Measurements from ENCODE around the gene IL17D. TPM values are rescaled to one million over a fixed set of nuclear protein-coding genes. Genes with fewer than 3 reads are reported as not detected.

IL17D gene
- total and polyA plus RNA-seq, 7 donors = 1.0 to 78.9 (median 7.7) TPM

- no peak for DNase-seq
- intact Hi-C loops (cut with DNase I) = no loop called here
- ATAC-seq = no peak
- Histone ChIP-seq H3K27me3 (ENCODE audit: insufficient read depth in 3 of 3, low read length in 2 of 3) (no peaks in the 10 kb centered on the region), H3K4me1 (no peaks in the 10 kb centered on the region), H3K4me3 (no peak overlapping the region), H3K27ac (peak overlapping the region; percentile 64), H3K36me3 (ENCODE audit: insufficient read depth in 1 of 2, low read depth in 1 of 2) (no peaks in the 10 kb centered on the region), H3K9me3 (no peaks in the 10 kb centered on the region)
- no peak for TF ChIP-seq CTCF (IDR thresholded peaks at IDR 0.05)
- 81 to 92% (median 85%) methylated on average over 8 of the region's 8 CpGs for WGBS, 3 donors
Observed at GRCh38 chr13:20709369-20709768, 5.9 kb downstream of the IL17D start.

- intact Hi-C loops (cut with DNase I) = loop anchor here in 1 of 2 donors (5.0 kb wide), 1 partner anchor 118 kb away; no protein-coding TSS in a partner anchor
- TF ChIP-seq CTCF (IDR thresholded peaks at IDR 0.05) = no peak
- DNase-seq = no peak
- no peak overlapping the region for H3K4me3 ChIP-seq
- H3K27ac ChIP-seq = peak overlapping the region; percentile 64
- no peaks in the 10 kb centered on the region for H3K9me3 ChIP-seq
- ATAC-seq = no peak
- H3K36me3 ChIP-seq (ENCODE audit: insufficient read depth in 1 of 2, low read depth in 1 of 2) = no peaks in the 10 kb centered on the region
- no peaks in the 10 kb centered on the region for H3K27me3 ChIP-seq (ENCODE audit: insufficient read depth in 3 of 3, low read length in 2 of 3)
- WGBS, 3 donors = 38 to 57% (median 47%) methylated on average over 4 of the region's 4 CpGs
- no peaks in the 10 kb centered on the region for H3K4me1 ChIP-seq
Observed at GRCh38 chr13:20709782-20710181, 6.3 kb downstream of the IL17D start.

GRCh38 chr13:20711301-20712044 lies 8.0 kb downstream of the IL17D start:
- no peak for DNase-seq
- no peak overlapping the region for H3K4me3 ChIP-seq
- H3K27ac ChIP-seq = peak overlapping the region; percentile 91
- H3K36me3 ChIP-seq (ENCODE audit: insufficient read depth in 1 of 2, low read depth in 1 of 2) = no peaks in the 10 kb centered on the region
- H3K4me1 ChIP-seq = no peaks in the 10 kb centered on the region
- TF ChIP-seq CTCF (IDR thresholded peaks at IDR 0.05) = no peak
- no peaks in the 10 kb centered on the region for H3K9me3 ChIP-seq
- H3K27me3 ChIP-seq (ENCODE audit: insufficient read depth in 3 of 3, low read length in 2 of 3) = no peaks in the 10 kb centered on the region
- no peak for ATAC-seq
- intact Hi-C loops (cut with DNase I) = loop anchor here (2.0 to 5.0 kb wide), 3 partner anchors 116 to 213 kb away; no protein-coding TSS in a partner anchor
- WGBS, 3 donors = 85 to 88% (median 86%) methylated on average over 12 to 13 of the region's 13 CpGs

GRCh38 chr13:20713014-20713376 lies 9.5 kb downstream of the IL17D start:
- WGBS, 3 donors = 8 to 20% (median 13%) methylated on average over 11 of the region's 11 CpGs
- Histone ChIP-seq H3K9me3 (no peaks in the 10 kb centered on the region), H3K36me3 (ENCODE audit: insufficient read depth in 1 of 2, low read depth in 1 of 2) (no peaks in the 10 kb centered on the region), H3K27me3 (ENCODE audit: insufficient read depth in 3 of 3, low read length in 2 of 3) (no peaks in the 10 kb centered on the region), H3K27ac (peak overlapping the region; percentile 91), H3K4me1 (no peaks in the 10 kb centered on the region), H3K4me3 (peak overlapping the region; percentile 44)
- no peak for TF ChIP-seq CTCF (IDR thresholded peaks at IDR 0.05)
- no peak for DNase-seq
- ATAC-seq = peak in 1 of 4 donors; percentile 19
- intact Hi-C loops (cut with DNase I) = loop anchor here (2.0 to 5.0 kb wide), 3 partner anchors 114 to 212 kb away; no protein-coding TSS in a partner anchor
